Measurements from ENCODE around the gene BET1.

Gene BET1

GRCh38 chr7:93984024-93984423 lies 20.1 kb downstream of the BET1 start:
- no peak for ATAC-seq
- TF ChIP-seq CREB5 (CRISPR knock-in tag; IDR thresholded peaks at IDR 0.05; ENCODE audit: low read depth) (no peak), BACH2 (CRISPR knock-in tag; IDR thresholded peaks at IDR 0.05; ENCODE audit: borderline replicate concordance) (no peak), ZFP3 (CRISPR knock-in tag; IDR thresholded peaks at IDR 0.05) (no peak), POU6F1 (CRISPR knock-in tag; IDR thresholded peaks at IDR 0.05; ENCODE audit: borderline replicate concordance, low read depth) (no peak), ZNF565 (CRISPR knock-in tag; conservative IDR thresholded peaks at IDR 0.05; ENCODE audit: low read depth) (no peak), TCF4 (CRISPR knock-in tag; IDR thresholded peaks at IDR 0.05; ENCODE audit: borderline replicate concordance) (no peak)

- ATAC-seq: no peak
- no peak for TF ChIP-seq CREB5 (CRISPR knock-in tag; IDR thresholded peaks at IDR 0.05; ENCODE audit: low read depth)
- no peak for TF ChIP-seq GLIS3 (CRISPR knock-in tag; IDR thresholded peaks at IDR 0.05)
- no peak for TF ChIP-seq CSDC2 (CRISPR knock-in tag; IDR thresholded peaks at IDR 0.05)
These were observed 22.7 kb downstream of the BET1 start for GRCh38 chr7:93981480-93981874.

GRCh38 chr7:93980744-93981479 lies 23.2 kb downstream of the BET1 start:
- no peak for TF ChIP-seq GLIS3 (CRISPR knock-in tag; IDR thresholded peaks at IDR 0.05)
- TF ChIP-seq POU6F1 (CRISPR knock-in tag; IDR thresholded peaks at IDR 0.05; ENCODE audit: borderline replicate concordance, low read depth): no peak
- no peak for TF ChIP-seq RARB (CRISPR knock-in tag; IDR thresholded peaks at IDR 0.05)
- TF ChIP-seq CREB5 (CRISPR knock-in tag; IDR thresholded peaks at IDR 0.05; ENCODE audit: low read depth): no peak
- ATAC-seq: no peak

- peak; percentile 64; the same call in 2 of the 3 replicates for ATAC-seq
- TF ChIP-seq ZFP3 (CRISPR knock-in tag; IDR thresholded peaks at IDR 0.05) (no peak), CREB5 (CRISPR knock-in tag; IDR thresholded peaks at IDR 0.05; ENCODE audit: low read depth) (no peak), ZNF565 (CRISPR knock-in tag; conservative IDR thresholded peaks at IDR 0.05; ENCODE audit: low read depth) (no peak)
These were observed 26.8 kb downstream of the BET1 start for GRCh38 chr7:93977211-93977950.

- peak; percentile 58 for ATAC-seq
- TF ChIP-seq TOX (CRISPR knock-in tag; IDR thresholded peaks at IDR 0.05; ENCODE audit: borderline replicate concordance) (no peak), OSR1 (CRISPR knock-in tag; IDR thresholded peaks at IDR 0.05) (no peak), CREB5 (CRISPR knock-in tag; IDR thresholded peaks at IDR 0.05; ENCODE audit: low read depth) (no peak), ZC3H10 (CRISPR knock-in tag; IDR thresholded peaks at IDR 0.05) (no peak)
These were observed 31.0 kb downstream of the BET1 start for GRCh38 chr7:93973134-93973533.
